ENCODE data around the gene PDHX.

GRCh38 chr11:34907934-34908593, 8.4 kb upstream of the PDHX start:
- TF ChIP-seq EP300 (IDR thresholded peaks at IDR 0.05; ENCODE audit: borderline replicate concordance) (no peak), YY1 (IDR thresholded peaks at IDR 0.05; ENCODE audit: low read depth) (no peak), TCF12 (IDR thresholded peaks at IDR 0.05; ENCODE audit: low read depth) (no peak), CEBPB (IDR thresholded peaks at IDR 0.05) (no peak), FOXM1 (IDR thresholded peaks at IDR 0.05; ENCODE audit: borderline replicate concordance, low read depth) (no peak)

All from Ishikawa (cell line).